ENCODE measurements around the gene DHX35.

DNA sequence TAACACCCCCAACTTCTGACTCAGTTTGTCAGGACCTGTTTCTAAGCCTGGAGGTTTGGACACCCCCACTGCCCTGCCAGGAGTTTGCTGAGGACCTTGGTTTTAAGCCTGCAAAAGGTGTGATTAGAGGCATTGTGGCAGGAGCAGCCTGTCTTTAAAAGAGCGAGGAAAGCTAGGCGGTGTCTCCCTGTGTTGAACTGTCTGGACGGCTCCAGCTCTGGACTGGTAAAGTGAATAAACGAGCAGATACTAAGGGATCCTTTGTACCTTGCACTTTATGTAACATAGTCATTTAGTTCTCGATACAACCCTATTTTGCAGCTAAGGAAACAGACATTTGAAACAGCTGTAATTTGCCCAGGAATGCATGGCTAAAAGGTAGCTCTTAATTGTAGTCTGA lies 21.5 kb upstream of the DHX35 start:
- no peak for TF ChIP-seq SIN3A (IDR thresholded peaks at IDR 0.05; ENCODE audit: low read depth)
- no peak for TF ChIP-seq ZNF274 (IDR thresholded peaks at IDR 0.05; ENCODE audit: low read depth, low read length)
- TF ChIP-seq, protein P1, sequence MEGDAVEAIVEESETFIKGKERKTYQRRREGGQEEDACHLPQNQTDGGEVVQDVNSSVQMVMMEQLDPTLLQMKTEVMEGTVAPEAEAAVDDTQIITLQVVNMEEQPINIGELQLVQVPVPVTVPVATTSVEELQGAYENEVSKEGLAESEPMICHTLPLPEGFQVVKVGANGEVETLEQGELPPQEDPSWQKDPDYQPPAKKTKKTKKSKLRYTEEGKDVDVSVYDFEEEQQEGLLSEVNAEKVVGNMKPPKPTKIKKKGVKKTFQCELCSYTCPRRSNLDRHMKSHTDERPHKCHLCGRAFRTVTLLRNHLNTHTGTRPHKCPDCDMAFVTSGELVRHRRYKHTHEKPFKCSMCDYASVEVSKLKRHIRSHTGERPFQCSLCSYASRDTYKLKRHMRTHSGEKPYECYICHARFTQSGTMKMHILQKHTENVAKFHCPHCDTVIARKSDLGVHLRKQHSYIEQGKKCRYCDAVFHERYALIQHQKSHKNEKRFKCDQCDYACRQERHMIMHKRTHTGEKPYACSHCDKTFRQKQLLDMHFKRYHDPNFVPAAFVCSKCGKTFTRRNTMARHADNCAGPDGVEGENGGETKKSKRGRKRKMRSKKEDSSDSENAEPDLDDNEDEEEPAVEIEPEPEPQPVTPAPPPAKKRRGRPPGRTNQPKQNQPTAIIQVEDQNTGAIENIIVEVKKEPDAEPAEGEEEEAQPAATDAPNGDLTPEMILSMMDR (IDR thresholded peaks at IDR 0.05 in 2 of 3, conservative IDR thresholded peaks at IDR 0.05 in 1 of 3; ENCODE audit: borderline replicate concordance in 1 of 3, insufficient read depth in 1 of 3, low read depth in 2 of 3, low read length in 2 of 3) = no peak
- no peak for TF ChIP-seq POLR2A (IDR thresholded peaks at IDR 0.05; ENCODE audit: borderline replicate concordance, extremely low read depth, insufficient read depth, insufficient read length)
- TF ChIP-seq, protein P2, sequence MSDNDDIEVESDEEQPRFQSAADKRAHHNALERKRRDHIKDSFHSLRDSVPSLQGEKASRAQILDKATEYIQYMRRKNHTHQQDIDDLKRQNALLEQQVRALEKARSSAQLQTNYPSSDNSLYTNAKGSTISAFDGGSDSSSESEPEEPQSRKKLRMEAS (IDR thresholded peaks at IDR 0.05) = no peak
- TF ChIP-seq SRF (IDR thresholded peaks at IDR 0.05; ENCODE audit: low read depth) = no peak
- no peak for TF ChIP-seq POLR2AphosphoS5 (IDR thresholded peaks at IDR 0.05; ENCODE audit: low read depth, low read length)
- no peak for TF ChIP-seq CEBPB (IDR thresholded peaks at IDR 0.05; ENCODE audit: low read depth)
- no peak for TF ChIP-seq EZH2phosphoT487 (IDR thresholded peaks at IDR 0.05; ENCODE audit: borderline replicate concordance)
- TF ChIP-seq RAD21 (IDR thresholded peaks at IDR 0.05; ENCODE audit: low read depth) = no peak

Measured in HCT116 (cell line).